Activated T-cell treated with anti-CD3 and anti-CD28 coated beads, Interleukin-2, amount 50 U/mL, for 72 hours (primary cell): ENCODE measurements around the gene EXOC4. TPM values are rescaled to one million over a fixed set of nuclear protein-coding genes. Genes with fewer than 3 reads are reported as not detected.

Experiments used
- ATAC-seq, 2 donors: fragments of 150-1000 bp; cut with Tn5 transposase; replicated peaks in 1 of 2; 2 replicates each; pipeline ENCODE4 v1.10.0; 2021; ENCODE audit warnings: moderate library complexity in 2 of 2, mild to moderate bottlenecking in 1 of 2
- DNase-seq, 2 donors: peaks; one replicate each; pipeline ENCODE4 v3.0.0; 2021 to 2022; ENCODE audit warnings: mixed read lengths in 1 of 2
- H3K27ac Mint-ChIP-seq: one replicate; pipeline ENCODE4 v1.8.0; 2022; ENCODE audit warnings: mild to moderate bottlenecking, moderate library complexity, mixed read lengths
- H3K27me3 Mint-ChIP-seq: one replicate; pipeline ENCODE4 v1.8.0; 2022; ENCODE audit warnings: low read depth, mixed read lengths
- H3K36me3 Mint-ChIP-seq, 2 donors: one replicate each; pipeline ENCODE4 v1.8.0; 2022; ENCODE audit warnings: mixed read lengths in 2 of 2, mild to moderate bottlenecking in 1 of 2; ENCODE audit not compliant: insufficient read depth in 2 of 2
- H3K4me1 Mint-ChIP-seq: one replicate; pipeline ENCODE4 v1.8.0; 2022; ENCODE audit warnings: low read depth, mixed read lengths
- H3K4me3 Mint-ChIP-seq, 2 donors: one replicate each; pipeline ENCODE4 v1.8.0; 2022; ENCODE audit warnings: mild to moderate bottlenecking in 2 of 2, mixed read lengths in 2 of 2, moderate library complexity in 2 of 2
- H3K9me3 Mint-ChIP-seq, 2 donors: one replicate each; pipeline ENCODE4 v1.8.0; 2022; ENCODE audit warnings: mixed read lengths in 2 of 2
- total RNA-seq, 2 donors: library from RNA; stranded (reverse); gene quantifications; one replicate each; pipeline ENCODE4 v1.2.3, GENCODE V29; 2022

Gene EXOC4
- total RNA-seq, 2 donors from 2014 or later = 74.1 to 76.3 TPM

DNA sequence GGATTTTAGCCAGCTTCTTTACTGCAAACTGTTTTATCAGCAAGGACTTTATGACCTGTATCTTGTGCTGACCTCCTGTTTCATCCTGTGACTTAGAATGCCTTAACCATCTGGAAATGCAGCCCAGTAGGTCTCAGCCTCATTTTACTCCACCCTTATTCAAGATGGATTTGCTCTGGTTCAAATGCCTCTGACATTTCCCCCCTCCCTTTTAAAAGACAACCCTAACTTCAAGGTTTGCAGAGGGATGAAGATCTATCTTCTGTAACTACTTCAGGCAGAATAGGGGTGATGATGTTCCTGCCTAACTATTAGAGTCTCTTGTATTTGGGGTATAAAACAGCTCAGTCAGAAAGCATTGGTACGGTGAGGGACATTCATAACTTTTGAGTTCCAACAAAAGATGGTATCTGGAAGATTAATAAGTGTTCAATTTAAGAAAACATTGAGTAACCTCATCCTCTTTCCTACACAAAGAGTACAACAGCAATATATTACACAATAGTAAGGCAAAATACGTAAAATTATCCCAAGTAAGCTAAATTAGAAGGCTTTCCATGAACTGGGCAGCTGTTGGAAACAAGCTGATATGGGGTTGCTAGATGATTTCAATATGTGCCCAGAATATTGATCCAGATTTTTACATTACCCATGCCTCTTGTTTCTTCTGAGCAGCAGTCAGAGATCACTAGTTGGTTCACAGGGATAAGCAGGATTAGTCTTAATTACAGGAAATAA is 834.3 kb downstream of the EXOC4 start:
- no peaks in the 10 kb centered on the region for H3K27me3 Mint-ChIP-seq
- H3K36me3 Mint-ChIP-seq = peaks cover 3 to 14% of the 10 kb centered on the region in 2 donors
- DNase-seq (no peak), ATAC-seq (no peak)
- peaks cover 16 to 22% of the 10 kb centered on the region in 2 donors for H3K9me3 Mint-ChIP-seq
- no peak overlapping the region for H3K27ac Mint-ChIP-seq
- no peaks in the 10 kb centered on the region for H3K4me1 Mint-ChIP-seq
- H3K4me3 Mint-ChIP-seq = no peak overlapping the region

DNA sequence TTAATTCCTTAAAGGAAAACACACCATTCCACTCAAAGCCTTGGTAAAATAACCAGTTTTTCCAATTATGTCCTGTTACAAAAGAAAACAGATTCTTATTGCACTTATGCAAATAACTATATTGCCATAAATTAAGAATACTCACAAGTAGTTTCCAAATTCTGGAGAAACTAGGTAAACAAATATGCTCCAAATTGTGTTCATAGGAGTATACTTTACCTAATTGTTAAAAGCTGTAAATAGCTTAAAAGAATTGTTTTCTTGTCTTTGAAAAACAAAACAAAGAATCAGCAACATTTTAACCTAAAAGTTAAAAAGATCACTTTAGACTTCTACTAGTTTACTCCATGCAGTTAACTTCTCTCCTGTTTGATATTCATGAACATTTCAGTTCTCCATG is 835.3 kb downstream of the EXOC4 start:
- peaks cover 3 to 14% of the 10 kb centered on the region in 2 donors for H3K36me3 Mint-ChIP-seq
- ATAC-seq (no peak), DNase-seq (no peak)
- H3K9me3 Mint-ChIP-seq = peaks cover 16 to 25% of the 10 kb centered on the region in 2 donors
- no peak overlapping the region for H3K27ac Mint-ChIP-seq
- H3K27me3 Mint-ChIP-seq = no peaks in the 10 kb centered on the region
- no peaks in the 10 kb centered on the region for H3K4me1 Mint-ChIP-seq
- H3K4me3 Mint-ChIP-seq = no peak overlapping the region

- Mint-ChIP-seq H3K4me3 (no peak overlapping the region), H3K27me3 (no peaks in the 10 kb centered on the region), H3K27ac (no peak overlapping the region), H3K9me3 (peaks cover 16 to 32% of the 10 kb centered on the region in 2 donors), H3K4me1 (no peaks in the 10 kb centered on the region), H3K36me3 (peaks cover 3 to 14% of the 10 kb centered on the region in 2 donors)
- no peak for ATAC-seq
- no peak for DNase-seq
Observed at GRCh38 chr7:134089446-134089845, 836.6 kb downstream of the EXOC4 start.

- Mint-ChIP-seq H3K9me3 (peaks cover 5 to 17% of the 10 kb centered on the region in 2 donors), H3K27me3 (no peaks in the 10 kb centered on the region), H3K27ac (no peak overlapping the region), H3K4me1 (no peaks in the 10 kb centered on the region), H3K36me3 (no peaks in the 10 kb centered on the region), H3K4me3 (no peak overlapping the region)
- ATAC-seq = no peak
- no peak for DNase-seq
Observed at GRCh38 chr7:134098072-134098471, 845.2 kb downstream of the EXOC4 start.

DNA sequence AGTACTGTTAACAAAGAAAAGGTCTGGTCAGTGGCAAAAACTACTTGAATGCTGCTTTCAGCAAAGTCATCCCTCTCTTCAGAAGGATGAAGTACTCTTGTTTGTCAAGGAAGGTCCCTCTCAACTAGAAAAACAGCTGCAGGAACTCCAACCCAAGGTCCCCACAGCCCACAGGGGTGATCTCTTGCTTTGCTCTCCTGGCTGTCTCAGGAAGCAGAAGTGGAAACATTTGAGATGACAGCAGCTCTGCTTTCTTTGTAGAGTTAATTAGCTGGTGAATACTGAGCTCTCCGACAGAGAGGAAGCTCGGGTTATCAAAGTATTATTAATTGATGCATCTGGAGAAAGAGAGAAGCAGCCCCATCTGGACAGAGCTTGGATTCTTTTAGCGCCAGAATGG is 848.8 kb downstream of the EXOC4 start:
- H3K36me3 Mint-ChIP-seq = no peaks in the 10 kb centered on the region
- H3K27me3 Mint-ChIP-seq = no peaks in the 10 kb centered on the region
- H3K4me3 Mint-ChIP-seq = no peak overlapping the region
- no peaks in the 10 kb centered on the region for H3K4me1 Mint-ChIP-seq
- DNase-seq = no peak
- H3K9me3 Mint-ChIP-seq = peaks cover 0 to 6% of the 10 kb centered on the region in 2 donors
- peak in 1 of 2 donors; percentile 5 for ATAC-seq
- no peak overlapping the region for H3K27ac Mint-ChIP-seq

DNA sequence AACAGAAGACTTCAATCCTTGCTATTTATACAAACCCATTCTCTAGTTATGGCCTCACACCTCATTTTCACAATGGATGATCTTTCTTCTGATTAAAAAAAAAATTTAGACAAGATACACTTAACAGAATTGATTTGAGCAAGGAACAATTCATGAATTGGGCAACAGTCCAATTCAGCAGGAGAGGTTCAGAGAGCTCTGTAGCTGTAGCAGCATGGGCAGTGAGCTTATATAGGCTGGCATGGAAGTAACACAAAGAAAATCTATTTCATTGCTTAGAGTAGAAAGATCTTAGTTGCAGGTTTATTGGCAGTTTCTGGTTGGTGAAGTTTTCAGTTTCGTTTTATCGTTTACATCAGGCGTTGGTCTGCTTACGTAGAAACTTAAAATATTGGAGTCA is 851.3 kb downstream of the EXOC4 start:
- DNase-seq (no peak), ATAC-seq (peak in 1 of 2 donors; percentile 63)

DNA sequence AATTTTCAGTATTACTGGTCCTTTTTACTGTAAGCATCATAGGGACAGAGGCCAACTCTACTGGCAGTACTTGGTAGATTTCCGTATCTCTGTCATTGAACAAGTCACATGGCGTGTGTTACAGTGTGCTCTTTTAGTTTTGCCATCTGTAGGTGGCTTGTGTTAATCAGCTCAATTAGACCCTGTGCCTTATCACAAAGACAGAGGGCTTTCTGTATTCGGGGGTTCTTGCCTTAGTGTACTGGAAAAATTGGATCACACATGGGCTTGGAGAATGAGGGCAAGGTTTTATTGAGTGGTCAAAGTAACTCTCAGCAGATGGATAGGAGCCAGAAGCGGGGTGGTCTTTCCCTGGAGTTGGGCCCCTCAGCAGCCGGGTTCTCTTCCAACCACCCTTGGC is 853.0 kb downstream of the EXOC4 start:
- H3K4me1 Mint-ChIP-seq = no peaks in the 10 kb centered on the region
- no peak for ATAC-seq
- no peak overlapping the region for H3K4me3 Mint-ChIP-seq
- DNase-seq = no peak
- no peaks in the 10 kb centered on the region for H3K36me3 Mint-ChIP-seq
- no peaks in the 10 kb centered on the region for H3K9me3 Mint-ChIP-seq
- no peak overlapping the region for H3K27ac Mint-ChIP-seq
- H3K27me3 Mint-ChIP-seq = no peaks in the 10 kb centered on the region

More for the DNA sequence above, 851.3 kb downstream of the EXOC4 start:
- Mint-ChIP-seq H3K9me3 (no peaks in the 10 kb centered on the region), H3K27ac (no peak overlapping the region), H3K27me3 (no peaks in the 10 kb centered on the region), H3K36me3 (no peaks in the 10 kb centered on the region), H3K4me1 (no peaks in the 10 kb centered on the region), H3K4me3 (no peak overlapping the region)

DNA sequence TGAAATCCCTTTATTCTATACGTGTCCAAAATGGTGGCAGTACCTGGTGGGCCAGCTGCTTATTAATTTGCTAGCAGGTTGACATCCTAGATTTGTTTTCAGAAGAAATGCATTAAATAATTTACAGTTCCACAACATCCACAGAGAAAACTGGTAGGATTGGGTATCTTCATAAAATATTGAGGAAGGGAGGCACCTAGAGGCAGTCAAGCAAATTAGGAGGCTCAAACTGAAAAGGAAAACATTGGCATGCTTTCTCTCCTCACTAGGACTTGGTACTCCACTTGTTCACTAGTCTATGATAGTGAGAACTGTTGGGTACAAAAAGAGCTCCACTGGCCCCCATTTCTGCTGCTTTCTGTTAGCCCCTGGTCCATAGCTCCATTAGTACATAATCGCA is 855.9 kb downstream of the EXOC4 start:
- H3K27ac Mint-ChIP-seq = no peak overlapping the region
- H3K27me3 Mint-ChIP-seq = no peaks in the 10 kb centered on the region
- ATAC-seq (no peak), DNase-seq (no peak)
- no peaks in the 10 kb centered on the region for H3K4me1 Mint-ChIP-seq
- no peak overlapping the region for H3K4me3 Mint-ChIP-seq
- no peaks in the 10 kb centered on the region for H3K9me3 Mint-ChIP-seq
- H3K36me3 Mint-ChIP-seq = no peaks in the 10 kb centered on the region

- Mint-ChIP-seq H3K9me3 (no peaks in the 10 kb centered on the region), H3K4me1 (no peaks in the 10 kb centered on the region), H3K27ac (no peak overlapping the region), H3K36me3 (peaks cover 0 to 1% of the 10 kb centered on the region in 2 donors), H3K4me3 (no peak overlapping the region), H3K27me3 (no peaks in the 10 kb centered on the region)
- ATAC-seq = no peak
- DNase-seq = no peak
Observed at GRCh38 chr7:134113655-134114054, 860.8 kb downstream of the EXOC4 start.

DNA sequence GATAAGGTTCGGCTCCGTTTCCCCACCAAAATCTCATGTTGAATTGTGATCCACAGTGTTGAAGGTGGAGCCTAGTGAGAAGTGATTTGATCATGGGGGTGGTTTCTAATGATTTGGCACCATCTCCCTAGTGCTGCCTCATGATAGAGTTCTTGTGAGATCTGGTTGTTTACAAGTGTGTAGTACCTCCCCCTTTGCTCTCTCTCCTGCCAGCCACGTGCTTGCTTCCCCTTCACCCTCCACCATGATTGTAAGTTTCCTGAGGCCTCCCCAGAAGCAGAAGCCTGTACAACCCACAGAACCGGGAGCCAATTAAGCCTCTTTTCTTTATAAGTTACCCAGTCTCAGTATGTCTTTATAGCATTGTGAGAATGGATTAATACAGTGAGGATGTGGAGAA is 862.1 kb downstream of the EXOC4 start:
- ATAC-seq = no peak
- peaks cover 0 to 1% of the 10 kb centered on the region in 2 donors for H3K36me3 Mint-ChIP-seq
- no peak overlapping the region for H3K4me3 Mint-ChIP-seq

More for the DNA sequence above, 862.1 kb downstream of the EXOC4 start:
- Mint-ChIP-seq H3K9me3 (no peaks in the 10 kb centered on the region), H3K4me1 (no peaks in the 10 kb centered on the region), H3K27me3 (no peaks in the 10 kb centered on the region), H3K27ac (no peak overlapping the region)
- no peak for DNase-seq

Other genes with a start within 250 kb of the EXOC4 start
- gene CHCHD3, start 171.0 kb upstream of the EXOC4 start, total RNA-seq = 10 to 100 TPM; 59.3 to 75.5 TPM